ENCODE data around the gene OR2D2.
"Not testable (repeated sequence)": the region's sequence is repeated elsewhere in the genome, so short reads cannot be mapped to it uniquely, and the experiment has no call there.

OR2D2 gene

GRCh38 chr11:6876325-6876724, 16.0 kb downstream of the OR2D2 start, which contains the start of gene OR10A4:
Gene OR10A4 (plus strand): TSS chr11:6876625. CDS start chr11:6876648, 23 bp downstream.
- no peak for DNase-seq

DNA sequence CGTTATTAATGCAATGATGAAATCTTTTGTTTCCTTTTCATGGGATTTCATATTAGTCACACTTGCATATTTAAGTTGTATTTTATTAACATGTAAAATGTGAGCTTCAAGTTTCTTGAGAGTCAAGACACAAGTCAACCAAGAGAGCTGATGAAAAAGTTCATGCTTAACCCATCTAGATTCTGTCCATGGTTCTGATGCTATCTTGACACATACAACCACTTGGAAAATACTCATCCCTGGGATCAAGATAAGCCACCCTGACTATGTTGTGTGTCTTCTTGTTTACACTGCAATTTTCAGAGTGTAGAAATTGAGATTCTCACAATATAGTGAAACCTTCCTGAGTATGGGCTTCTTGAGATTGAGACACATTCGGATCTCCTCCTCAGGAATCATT, 16.5 kb downstream of the OR2D2 start:
- DNase-seq: no peak

DNA sequence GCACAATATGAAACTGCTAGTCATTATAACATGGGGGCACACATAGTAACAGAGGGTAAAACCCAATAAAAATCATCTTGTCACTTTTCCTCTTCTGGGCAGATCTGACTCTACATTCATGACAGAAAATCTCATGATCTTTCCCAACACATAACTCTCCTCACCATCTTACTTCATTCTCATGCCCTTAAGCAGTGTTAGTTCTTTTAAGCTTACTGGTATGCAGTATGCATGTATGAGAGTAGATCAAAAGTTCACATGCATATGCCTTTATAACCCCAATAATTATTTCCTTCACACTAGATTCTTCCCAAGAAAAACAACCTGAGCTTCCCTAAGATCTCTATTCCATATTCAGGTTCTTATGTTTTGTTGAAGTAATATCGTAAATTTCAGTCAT, 21.0 kb downstream of the OR2D2 start:
- no peak for DNase-seq

- DNase-seq: no peak
Observed at GRCh38 chr11:6864438-6864837, 27.9 kb downstream of the OR2D2 start.

DNA sequence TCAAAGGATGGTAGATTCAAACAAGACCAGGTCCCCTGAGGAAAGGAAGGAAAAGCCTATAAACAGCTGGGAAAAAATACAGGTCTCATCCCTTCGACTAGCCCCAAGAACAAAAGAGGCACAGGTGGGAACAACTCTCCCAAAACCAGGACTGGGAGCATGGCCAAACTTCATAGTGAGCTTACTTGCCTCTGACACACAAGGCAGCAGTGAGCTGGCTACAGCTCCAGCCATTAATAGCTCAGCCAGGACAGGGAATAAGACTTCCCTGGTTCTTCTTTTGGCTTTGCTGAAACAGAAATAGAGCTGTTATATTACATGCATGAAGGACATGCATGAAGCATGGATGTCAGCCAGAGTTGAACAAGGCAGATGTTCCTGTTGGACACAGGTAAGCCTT, 29.3 kb downstream of the OR2D2 start, which contains the start of gene OR10A2:
Gene OR10A2 (plus strand): TSS at position 97 of the 400 bp plus-strand sequence. CDS start 6,698 bp downstream, outside the sequence.
- no peak for DNase-seq

- DNase-seq: no peak
Observed at GRCh38 chr11:6856871-6857270, 35.4 kb downstream of the OR2D2 start.

- no peak for DNase-seq
Observed at GRCh38 chr11:6855971-6856541, 36.2 kb downstream of the OR2D2 start.

DNA sequence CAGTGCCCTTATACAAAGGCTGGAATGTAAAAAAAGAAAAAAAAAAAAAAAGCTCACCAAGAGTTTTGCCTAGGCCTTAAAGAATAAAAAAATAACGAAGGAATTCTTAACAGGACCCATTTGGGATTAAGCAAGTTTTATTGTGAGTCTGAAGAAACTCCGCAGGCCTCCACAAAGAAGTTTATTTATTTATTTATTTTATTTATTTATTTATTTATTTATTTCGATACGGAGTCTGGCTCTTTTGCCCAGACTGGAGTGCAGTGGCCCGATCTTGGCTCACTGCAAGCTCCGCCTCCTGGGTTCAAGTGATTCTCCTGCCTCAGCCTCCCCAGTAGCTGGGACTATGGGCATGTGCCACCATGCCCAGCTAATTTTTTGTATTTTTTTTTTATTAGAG, 37.5 kb downstream of the OR2D2 start:
- not testable (repeated sequence) for DNase-seq

DNA sequence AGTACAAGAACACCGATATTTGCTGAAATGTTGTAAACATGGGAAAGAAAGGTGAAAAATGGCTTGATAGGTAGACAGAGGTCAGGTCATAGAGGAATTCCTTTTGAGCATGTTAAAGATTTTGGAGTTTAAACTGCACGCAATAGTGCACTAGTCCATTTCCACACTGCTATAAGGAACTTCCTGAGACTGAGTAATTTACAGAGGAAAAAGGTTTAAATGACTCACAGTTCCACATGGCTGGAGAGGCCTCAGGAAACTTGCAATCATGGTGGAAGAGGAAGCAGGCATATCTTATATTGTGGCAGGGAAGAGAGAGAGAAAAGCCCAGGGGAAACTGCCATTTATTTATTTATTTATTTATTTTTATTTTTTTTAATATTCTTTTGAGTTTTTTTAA, 41.8 kb downstream of the OR2D2 start:
- no peak for DNase-seq

DNA sequence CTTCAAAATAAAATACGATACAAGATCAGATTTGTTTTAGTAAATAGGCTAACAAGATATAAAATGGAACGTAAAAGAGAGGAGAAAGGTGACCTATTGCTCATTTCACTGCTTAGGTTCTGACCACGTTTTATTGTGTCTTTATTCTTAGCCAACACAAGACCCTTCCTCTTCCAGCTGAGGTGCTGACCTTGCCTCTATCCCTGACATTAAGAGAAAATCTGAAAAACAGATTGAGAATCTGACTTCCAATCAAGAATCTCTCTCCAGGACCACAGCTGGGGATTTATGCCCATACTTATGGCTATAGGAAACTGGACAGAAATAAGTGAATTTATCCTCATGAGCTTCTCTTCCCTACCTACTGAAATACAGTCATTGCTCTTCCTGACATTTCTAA, 46.9 kb downstream of the OR2D2 start, which contains the start of gene OR10A5:
Gene OR10A5 (plus strand): TSS at position 301 of the 400 bp plus-strand sequence. CDS start 0 bp downstream, at position 301.
- DNase-seq: no peak

- DNase-seq: no peak
Observed at GRCh38 chr11:6844356-6844755, 47.9 kb downstream of the OR2D2 start.

- DNase-seq: no peak
Observed at GRCh38 chr11:6843670-6844069, 48.6 kb downstream of the OR2D2 start.

DNA sequence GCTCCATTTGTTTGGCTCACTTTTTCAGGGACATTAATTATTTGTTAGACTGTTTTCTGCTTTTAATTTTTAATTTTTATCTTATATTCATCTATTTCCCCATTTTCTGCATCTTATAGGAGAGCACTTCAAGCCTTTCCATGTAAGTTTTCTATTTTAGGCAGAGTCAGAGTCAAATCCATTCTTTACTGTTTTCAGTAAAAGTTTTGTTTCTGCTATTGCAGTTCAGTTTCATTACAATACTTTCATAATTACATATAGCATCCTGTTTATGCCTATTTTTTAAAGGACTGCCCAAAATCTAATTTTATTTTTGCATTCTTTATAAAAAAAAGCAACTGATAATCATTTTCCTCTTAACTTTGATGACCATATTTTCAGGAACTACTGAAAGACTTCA, 50.6 kb downstream of the OR2D2 start:
- no peak for DNase-seq
